Measurements from ENCODE around the gene TNNI3.
"Not testable (repeated sequence)": the region's sequence is repeated elsewhere in the genome, so short reads cannot be mapped to it uniquely, and the experiment has no call there.

The TNNI3 gene

GRCh38 chr19:55157064-55157908 is at the start of gene TNNI3:
Gene TNNI3, minus strand, starts transcription at chr19:55157732. Its CDS starts 143 bp downstream, at chr19:55157589.
- ATAC-seq, result no peak

GRCh38 chr19:55206664-55207500 is 49.4 kb upstream of the TNNI3 start:
- peak; percentile 69 to 78 for ATAC-seq

- not testable (repeated sequence) for ATAC-seq
Measured at GRCh38 chr19:55202199-55202598, 44.7 kb upstream of the TNNI3 start.

GRCh38 chr19:55199620-55200204 is 42.2 kb upstream of the TNNI3 start:
- ATAC-seq, result no peak

- ATAC-seq, result no peak
Measured at GRCh38 chr19:55198651-55199050, 41.1 kb upstream of the TNNI3 start.

GRCh38 chr19:55197528-55197927 is 40.0 kb upstream of the TNNI3 start:
- no peak for ATAC-seq

GRCh38 chr19:55196803-55197202 is 39.3 kb upstream of the TNNI3 start:
- ATAC-seq, result no peak

GRCh38 chr19:55193481-55193880 is 35.9 kb upstream of the TNNI3 start:
- ATAC-seq, result no peak

GRCh38 chr19:55189403-55189835 is 31.9 kb upstream of the TNNI3 start:
- no peak for ATAC-seq

- no peak for ATAC-seq
Measured at GRCh38 chr19:55188625-55189024, 31.1 kb upstream of the TNNI3 start.

- no peak for ATAC-seq
Measured at GRCh38 chr19:55186080-55186479, 28.5 kb upstream of the TNNI3 start.

- ATAC-seq, result no peak
Measured at GRCh38 chr19:55181740-55182139, 24.2 kb upstream of the TNNI3 start.

GRCh38 chr19:55179606-55180484 is 22.3 kb upstream of the TNNI3 start, which contains the start of gene SYT5:
Gene SYT5, minus strand, starts transcription at chr19:55180289. Its CDS starts 1,248 bp downstream, at chr19:55179041.
- peak; percentile 46 to 53 for ATAC-seq

GRCh38 chr19:55178781-55179599 is 21.5 kb upstream of the TNNI3 start:
- peak; percentile 86 to 90 for ATAC-seq

GRCh38 chr19:55176076-55176475 is 18.5 kb upstream of the TNNI3 start:
- ATAC-seq, result no peak

GRCh38 chr19:55175117-55175867 is 17.8 kb upstream of the TNNI3 start:
- no peak for ATAC-seq

- no peak for ATAC-seq
Measured at GRCh38 chr19:55174425-55175116, 17.0 kb upstream of the TNNI3 start.

- peak in 1 of 2 donors; percentile 44 for ATAC-seq
Measured at GRCh38 chr19:55173714-55174409, 16.3 kb upstream of the TNNI3 start.

GRCh38 chr19:55173186-55173713 is 15.7 kb upstream of the TNNI3 start:
- no peak for ATAC-seq
